HG03039 (cell line): ENCODE measurements around the gene KMT2C.

ENCODE experiments used
- ATAC-seq: cut with Tn5 transposase; IDR thresholded peaks from one replicate; pipeline ENCODE4 v1.9.1; 2021; ENCODE audit warnings: mild to moderate bottlenecking, moderate library complexity; ENCODE audit not compliant: unreplicated experiment

The KMT2C gene

DNA sequence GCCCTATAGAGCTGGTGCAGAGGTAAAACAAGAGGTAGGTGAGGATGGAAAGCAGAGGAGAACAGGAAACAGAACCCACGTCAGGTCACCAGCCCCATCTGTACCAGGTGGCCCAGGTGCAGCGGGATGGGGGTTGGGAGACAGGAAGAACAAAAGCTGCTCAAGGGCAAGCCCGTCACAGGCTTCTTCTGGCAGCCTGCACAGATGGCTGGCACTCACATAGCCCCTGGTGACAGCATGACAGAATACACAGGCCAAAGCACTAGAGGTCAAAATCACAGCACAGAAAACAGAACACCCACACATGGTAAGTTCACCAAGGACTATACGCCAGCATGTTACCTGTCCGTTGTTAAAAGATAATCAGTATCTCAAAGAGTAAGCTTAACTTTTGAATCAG is 283.5 kb downstream of the KMT2C start:
- ATAC-seq = no peak

DNA sequence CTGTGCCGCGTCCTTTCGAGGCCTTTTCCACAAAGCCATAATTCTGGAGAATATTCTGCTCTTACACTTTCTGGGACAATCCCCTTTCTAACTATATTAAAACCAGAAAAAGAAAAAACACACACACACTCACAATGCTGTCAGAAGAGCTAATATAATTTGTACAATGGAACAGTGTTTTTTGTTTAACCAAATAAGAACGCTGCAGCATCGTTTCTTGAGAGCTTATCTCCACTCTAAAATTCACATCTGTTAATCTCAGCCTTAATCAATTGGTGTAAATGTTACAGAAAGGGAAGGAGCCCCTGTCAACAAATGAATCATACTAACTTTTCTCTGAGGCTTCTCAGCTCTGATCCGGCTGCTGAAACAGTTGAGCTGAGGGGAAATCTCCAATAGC is 286.4 kb downstream of the KMT2C start:
- ATAC-seq = no peak

DNA sequence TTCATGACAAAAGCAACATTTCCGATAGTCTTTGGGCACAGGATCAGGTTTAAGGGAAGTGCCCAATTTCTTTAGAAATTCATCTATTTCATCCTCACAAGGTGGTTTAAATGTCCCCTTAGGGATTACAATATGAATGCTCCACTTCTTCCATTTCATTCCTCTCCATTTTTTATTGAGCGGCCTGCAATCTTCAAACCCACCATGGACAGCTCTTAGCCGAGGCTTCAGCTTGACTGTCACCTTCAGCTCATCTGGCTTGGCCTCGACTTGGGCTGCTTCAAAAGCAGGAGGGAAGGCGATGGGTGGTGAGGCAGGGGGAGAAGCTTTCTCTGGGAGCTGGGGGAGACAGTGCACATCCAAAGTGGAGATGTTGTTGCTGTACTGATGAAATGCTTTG is 287.1 kb downstream of the KMT2C start:
- ATAC-seq = no peak

DNA sequence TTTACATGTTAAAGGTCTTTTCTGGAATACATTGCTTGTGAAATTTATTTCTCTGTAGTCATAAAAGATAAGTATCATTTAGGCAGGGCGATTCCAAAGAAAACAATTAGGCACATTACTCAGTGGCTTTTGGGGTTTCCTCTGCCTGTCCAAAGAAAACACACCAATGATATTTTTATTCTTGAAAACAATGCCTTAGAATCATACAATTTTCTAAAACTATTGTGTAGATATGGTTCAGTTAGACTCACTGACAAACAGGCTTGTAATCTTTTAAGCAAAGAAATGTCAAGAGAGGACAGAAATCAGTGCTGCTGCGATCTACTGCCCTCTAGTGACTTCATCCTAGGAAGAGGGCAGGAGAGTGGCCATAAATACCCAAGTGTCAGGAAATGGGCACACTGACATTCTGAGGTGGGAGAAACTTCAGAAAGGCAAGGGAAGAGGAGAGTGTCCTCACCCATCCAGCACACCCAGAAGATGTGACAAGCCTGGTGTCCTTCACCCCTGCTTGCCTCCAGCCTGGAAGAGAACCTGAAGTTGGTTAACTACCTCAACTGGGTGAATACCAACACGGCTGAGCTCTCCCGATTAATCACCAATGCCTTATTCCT is 289.8 kb downstream of the KMT2C start:
- ATAC-seq = no peak

DNA sequence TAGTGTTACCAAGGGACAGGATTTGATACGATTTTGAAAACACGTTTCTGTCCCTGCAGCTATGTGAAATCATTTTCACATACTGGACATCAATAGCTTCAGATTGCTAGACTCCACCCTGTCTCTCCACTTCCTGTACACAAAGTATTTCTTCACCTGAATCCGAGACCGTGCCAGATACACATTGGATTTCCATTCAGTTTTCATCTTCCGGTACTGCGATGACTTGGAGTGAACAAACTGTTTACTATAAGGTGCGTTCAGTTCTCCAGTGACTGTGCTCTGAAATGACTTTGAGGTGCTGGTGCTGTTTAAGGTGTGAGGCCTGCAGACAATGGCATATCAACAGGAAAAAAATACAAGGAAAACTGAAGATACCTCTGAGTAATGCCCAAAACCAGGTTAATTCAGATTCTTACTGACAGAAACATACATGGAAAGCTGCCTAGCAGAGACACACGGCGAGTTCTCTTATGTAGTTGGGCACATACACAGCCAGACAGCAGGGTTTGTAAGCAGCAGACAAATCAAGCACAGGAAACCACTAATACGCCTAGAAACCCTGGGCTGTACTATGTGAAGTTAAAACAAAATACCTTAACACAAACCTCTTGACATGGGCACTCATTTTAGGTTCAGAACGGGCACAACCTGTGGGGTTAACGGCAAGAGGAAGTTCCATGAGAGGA is 291.1 kb downstream of the KMT2C start:
- no peak for ATAC-seq

DNA sequence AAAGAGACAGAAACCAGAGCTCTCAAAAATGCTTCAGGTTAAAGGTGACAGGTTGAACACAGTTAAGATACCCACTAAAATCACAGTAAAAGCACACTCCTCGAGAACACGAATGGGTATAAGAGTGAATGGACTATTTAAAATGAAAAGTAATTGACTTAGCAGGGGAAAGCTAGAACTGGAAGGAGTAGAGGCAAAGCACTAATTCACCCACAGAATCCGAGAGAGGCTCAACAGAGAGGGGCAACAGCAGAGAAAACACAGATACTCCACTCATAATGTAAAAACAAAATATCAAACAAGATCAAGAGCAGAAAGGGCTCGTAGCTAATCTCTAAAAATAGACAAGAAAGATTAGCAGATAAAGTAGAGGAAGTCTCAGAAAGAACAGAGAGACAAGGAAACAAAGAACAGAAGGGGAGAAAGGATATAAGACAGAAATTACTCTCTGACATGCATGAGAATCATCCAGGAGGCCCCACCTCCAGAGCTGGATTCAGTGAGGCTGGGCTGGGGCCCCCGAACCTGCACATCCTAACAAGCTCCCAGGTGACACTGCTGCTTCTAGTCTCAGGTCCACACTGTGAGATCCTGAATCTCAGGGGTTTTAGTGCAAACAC is 292.7 kb downstream of the KMT2C start:
- no peak for ATAC-seq

DNA sequence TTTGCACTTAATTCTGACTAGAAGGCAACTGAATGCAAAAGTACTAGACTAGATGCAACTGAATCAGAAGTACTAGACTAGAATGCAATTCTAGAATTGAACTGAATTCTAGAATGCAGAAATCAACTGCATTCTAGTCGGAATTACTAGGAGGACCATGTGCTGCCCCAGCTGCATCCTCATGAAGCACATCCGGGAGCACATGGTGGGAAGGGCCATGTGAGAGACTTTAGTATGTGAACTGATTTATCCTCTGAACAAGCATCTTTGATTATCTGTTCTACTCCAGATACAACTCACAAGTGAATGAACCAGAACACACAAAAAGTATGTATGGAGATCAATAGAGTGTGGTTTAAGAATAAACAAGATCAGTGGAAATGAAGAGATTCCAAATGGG is 295.2 kb downstream of the KMT2C start:
- ATAC-seq = no peak

DNA sequence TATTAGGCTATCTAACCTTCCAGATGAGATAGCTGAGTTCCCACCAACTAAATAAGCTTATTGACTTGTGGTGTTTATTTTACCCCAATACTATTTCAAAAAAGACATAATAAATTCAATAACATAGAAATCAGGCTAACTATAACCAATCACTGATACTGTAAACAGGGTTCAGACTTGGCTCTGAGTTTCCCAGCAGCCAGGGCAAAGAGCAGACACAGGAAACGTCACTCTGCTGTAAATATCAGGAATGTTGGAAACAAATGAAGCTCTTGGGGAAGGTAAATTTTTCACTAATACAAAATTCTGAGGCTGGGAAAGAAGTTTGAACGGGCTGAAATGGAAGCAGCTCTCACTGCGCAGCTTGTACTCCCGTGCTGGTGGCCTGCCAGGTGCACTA is 295.7 kb downstream of the KMT2C start:
- ATAC-seq = no peak

DNA sequence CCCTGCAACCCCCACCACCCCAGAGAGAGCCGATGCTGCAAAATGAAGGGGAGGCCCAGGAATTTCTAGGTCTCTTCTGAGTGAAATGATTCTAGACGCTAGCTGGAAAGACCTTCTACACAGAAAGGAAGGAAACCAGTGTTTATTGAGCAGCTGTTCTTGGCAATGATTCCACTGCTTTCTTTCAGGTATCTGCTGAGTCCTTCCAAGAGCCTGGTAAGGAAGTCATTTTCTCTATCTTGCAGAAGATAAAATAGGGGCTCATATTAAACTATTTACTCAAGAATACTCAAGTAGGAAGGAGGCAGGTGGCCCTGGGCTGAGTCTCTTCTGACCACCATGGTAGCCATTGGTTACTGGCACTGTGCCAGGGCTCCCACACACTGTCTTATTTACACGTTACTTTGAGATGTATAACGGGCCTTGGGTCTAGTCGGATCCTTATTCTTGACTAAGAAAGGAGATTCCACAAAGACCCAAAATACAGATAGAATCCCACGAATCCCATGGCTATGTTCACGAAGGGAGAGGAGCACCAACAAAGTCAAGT is 298.3 kb downstream of the KMT2C start:
- no peak for ATAC-seq

DNA sequence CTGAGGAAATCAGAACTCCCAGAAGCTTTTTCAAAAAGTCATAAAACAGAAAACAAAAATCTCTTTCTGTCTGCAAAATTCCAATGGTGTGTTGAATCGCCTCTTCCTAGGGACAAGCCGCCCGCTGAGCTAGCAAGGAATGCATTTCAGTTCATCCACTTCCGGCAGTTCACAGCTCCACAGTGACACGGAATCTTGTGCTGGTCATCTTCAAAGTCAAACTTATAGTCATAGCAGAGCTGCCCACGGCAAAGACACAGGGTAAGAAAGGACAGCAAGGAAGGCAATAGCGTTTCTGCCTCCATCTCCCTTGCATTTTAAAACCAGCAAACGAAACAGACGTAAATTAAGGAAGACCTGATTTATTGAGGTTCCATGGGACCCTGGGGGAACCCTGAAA is 299.1 kb downstream of the KMT2C start:
- ATAC-seq = no peak

DNA sequence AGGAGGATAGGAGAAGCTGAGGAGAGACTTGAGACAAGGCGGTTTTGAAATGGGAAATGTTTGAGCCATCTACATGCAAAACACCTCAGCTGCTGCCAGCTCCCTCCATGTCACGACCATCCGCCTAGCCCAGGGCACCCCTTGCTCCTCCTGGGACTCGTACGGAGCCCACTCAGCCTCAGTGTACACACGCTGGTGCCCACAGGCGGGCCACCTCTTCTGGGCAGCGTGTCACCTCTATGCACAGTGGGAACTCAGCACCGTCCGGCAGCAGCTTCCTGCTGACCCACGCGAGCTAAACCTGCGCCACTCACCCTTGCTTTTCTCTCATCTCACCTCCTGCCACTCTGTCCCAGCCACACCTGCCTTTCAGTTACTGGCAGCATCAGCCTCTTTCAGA is 302.0 kb downstream of the KMT2C start:
- no peak for ATAC-seq

DNA sequence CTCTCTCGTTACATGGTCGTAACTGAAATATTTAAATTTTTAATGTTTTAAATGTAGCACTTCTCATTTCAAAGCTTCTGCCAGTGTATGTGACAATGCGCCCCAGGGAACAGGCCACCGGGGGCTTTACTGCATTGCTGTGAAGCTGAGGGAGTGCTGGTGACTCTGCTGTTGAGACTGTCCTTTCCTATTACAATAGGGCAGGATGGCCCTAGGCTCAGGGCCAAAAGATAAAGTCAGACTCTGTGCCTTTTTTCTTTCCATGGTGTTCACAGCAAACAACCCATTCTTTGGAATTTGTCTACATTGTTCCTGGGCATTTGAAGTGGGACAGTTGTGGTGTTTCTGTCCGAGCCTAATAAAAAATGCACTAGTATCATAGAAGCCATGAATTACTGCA is 303.0 kb downstream of the KMT2C start:
- no peak for ATAC-seq

DNA sequence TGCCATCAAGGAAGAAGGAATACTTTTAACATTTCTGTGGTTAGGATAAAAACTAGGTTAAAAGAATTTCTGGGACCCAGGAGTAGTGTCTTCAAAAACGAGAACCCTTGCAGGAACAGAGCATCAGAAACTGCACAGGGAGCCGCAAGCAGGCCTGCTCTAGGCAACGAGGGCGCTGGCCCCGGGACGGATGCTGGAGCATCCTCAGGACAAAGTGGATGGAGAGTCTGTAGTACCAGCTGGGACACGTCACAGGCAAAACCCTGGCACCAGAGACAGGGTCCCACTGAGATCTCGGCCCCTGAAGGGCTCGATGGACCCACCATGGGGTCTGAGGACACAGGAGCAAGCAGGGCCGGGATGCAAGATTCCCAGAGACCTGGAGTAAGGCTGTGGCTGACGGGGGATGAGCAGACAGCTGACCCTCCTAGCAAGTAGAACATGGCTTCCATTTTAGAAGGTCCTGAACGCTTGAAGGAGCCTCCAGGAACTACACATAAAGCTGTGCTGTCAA is 303.8 kb downstream of the KMT2C start:
- ATAC-seq = no peak

DNA sequence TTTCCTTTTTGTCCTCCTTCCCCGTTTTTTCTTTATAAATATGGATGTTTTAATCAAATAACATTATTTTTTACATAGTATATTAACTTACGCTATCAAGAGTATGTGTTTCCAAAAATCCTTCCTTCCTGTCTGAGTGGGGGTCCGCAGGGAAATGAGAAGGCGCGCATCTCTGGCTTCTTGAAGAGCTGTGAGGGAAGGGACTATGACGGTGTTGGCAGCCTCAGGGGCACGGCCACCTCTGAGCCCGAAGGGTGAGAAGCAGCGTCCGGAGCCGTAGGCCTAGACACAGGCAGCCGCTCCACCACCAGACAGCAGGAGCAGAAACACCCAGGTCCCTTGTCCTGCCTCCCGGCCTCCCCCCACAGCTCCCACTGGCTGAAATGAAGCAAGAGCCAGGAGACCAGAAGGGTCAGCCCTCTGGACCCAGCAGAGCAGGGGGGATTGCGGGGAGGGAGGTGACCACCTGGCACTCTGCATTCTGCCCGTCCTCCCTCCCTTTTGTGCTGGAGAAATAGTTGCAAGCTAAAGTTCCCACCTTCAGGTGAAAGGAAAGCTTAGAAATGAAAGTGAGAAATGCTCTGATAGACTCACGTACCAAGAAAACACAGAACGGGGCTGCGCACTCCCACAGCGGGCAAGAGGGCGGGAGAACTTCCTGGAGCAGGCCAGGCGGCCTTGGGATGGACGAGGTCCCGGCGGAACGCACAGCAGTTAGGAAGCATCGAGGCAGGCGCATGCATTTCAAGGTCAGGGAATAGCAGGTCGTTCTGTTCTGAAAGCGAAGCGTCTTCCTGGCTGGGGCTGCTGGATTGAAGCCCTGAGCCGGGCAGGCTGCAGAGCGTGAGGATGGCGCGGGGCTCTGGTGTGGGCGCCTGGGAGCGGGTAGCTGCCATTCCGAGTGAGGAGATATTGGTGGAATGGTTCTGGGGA is 304.9 kb downstream of the KMT2C start:
- ATAC-seq = no peak

DNA sequence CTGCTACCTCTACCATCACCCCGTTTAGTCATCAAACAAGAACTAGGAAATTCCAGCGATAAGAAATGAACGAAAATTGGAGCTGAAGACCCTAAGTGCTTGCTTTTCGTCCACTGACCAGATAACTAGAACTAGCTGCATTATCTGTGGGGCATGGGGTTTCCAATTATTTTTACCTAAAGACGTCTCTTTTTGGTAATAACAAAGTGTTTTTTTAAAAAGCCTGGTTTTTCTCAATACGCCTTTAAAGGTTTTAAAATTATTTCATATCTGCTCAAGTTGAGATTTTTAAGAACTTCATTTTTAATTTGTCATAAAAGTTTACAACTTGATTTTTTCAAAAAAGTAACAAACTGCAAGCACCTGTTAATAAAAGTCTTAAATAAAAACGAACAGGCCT is 306.1 kb downstream of the KMT2C start:
- no peak for ATAC-seq

DNA sequence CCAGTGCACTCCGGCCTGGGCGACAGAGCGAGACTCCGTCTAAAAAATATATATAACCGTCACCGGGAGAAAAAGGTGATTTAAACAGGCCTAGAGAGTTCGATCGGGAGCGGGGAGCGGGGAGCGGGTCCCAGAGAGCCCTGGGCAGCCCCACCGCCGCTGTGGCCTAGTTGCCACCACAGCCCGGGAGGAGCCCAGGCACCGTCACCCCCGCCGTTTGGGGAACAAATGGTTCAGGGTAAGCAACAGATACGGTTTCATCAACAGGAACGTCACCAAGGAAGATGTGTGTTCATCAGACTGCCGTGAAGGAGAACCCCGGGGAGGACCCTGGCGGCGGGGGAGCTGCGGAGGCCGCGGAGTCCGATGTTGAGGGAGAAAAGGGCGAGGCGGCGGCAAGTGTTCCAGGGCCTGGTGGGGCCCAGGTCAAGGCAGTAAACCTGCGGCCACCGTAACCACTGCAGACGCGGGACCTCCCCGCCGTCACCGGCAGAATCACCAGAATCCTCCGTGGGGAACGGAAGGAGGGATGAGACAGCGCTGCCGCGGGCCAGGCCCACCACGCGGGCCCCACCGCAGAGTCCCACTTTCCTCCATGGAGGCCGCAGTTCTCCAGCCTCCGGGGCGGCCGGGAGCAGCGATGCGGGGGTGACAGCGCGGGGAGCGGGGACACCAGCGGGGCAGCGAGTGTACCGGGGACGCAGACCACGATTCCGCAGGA is 306.9 kb downstream of the KMT2C start:
- ATAC-seq = no peak

DNA sequence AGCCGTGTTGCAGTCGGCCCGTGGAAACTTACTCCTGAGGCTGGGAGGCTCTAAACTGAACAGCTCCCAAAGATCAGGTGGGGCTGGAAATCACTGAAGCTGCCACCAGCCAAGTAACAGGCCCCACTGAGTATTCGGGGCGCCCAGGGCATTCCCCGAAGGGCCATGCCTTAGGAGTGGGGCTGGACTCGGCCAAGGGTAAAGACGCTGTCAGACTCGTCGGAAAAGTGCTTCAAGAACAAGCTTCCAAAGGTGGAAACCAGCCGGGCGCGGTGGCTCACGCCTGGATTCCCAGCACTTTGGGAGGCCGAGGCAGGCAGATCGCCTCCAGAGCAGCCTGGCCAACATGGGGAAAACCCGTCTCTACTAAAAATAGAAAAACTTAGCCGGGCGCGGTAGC is 307.6 kb downstream of the KMT2C start:
- ATAC-seq = no peak

DNA sequence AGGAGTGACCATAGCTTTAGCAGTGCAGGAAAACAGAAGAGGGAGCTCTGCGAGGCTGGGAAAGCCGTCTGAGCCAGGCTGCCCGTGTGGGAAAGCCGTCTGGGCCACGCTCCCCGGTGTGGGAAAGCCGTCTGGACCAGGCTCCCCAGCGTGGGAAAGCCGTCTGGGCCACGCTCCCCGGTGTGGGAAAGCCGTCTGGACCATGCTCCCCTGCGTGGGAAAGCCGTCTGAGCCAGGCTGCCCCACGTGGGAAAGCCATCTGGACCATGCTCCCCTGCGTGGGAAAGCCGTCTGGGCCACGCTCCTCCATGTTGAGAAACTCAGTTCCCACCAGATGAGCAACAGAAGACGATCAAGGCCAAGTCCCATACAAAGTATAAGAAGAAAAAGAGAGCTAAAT is 308.6 kb downstream of the KMT2C start:
- no peak for ATAC-seq

DNA sequence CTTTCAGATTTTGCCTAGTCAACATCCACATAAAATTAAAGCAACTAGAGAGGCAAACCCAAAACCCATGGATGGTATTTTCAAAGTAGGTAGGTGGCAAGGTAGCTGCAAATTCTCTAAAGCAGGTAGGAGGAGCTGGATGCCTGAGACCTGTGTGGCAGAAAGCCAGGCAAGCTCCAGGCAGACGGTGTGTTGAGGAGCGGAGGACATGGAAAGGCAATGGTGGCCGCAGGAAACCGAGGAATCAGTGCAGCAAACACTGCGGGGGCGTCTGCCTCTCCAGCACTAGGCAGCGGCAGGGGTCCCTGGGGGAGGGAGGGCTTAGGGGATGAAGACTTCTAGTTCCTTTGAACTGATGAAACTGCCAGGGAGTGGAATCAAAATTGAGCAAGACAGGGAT is 309.1 kb downstream of the KMT2C start:
- no peak for ATAC-seq

DNA sequence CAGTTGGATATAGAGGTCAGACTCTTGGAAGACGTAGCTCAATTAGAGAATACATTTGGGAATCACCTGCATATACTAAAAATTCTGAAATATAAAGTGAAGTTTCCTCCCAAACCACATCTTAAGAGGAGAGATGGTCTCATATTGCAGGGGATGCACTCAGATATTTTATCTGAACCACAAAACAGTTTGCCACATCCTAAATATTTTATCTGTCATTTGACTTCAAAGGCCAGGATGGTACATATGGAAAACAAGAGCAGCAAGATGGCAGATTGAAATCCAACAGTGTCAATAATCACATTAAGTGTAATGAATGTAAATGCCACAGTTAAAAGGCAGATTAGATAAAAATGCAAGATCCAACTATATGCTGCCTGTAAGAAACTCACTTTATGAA is 313.3 kb downstream of the KMT2C start:
- ATAC-seq = no peak
